Lung microvascular endothelial cell (primary cell): Measurements from ENCODE around the gene EPHA2. TPM values are rescaled to one million over a fixed set of nuclear protein-coding genes. Genes with fewer than 3 reads are reported as not detected.
A peak's percentile ranks its signal among the peaks of the same experiment; 100 is the strongest.
"Not testable (repeated sequence)": the region's sequence is repeated elsewhere in the genome, so short reads cannot be mapped to it uniquely, and the experiment has no call there.

Experiments
- DNase-seq, 2 donors: peaks; one replicate each; pipeline versions ENCODE4 v3.0.0 to v3.0.0-alpha.2; 2010; ENCODE audit warnings: low read depth in 2 of 2
- total RNA-seq: library from RNA; depleted of rRNA; stranded (reverse); fragments of >200 nt; gene quantifications from 2 replicates; pipeline ENCODE4 v1.2.1, GENCODE V29; 2014

The EPHA2 gene
- total RNA-seq = 68.6 and 122 TPM in 2 replicates

DNA sequence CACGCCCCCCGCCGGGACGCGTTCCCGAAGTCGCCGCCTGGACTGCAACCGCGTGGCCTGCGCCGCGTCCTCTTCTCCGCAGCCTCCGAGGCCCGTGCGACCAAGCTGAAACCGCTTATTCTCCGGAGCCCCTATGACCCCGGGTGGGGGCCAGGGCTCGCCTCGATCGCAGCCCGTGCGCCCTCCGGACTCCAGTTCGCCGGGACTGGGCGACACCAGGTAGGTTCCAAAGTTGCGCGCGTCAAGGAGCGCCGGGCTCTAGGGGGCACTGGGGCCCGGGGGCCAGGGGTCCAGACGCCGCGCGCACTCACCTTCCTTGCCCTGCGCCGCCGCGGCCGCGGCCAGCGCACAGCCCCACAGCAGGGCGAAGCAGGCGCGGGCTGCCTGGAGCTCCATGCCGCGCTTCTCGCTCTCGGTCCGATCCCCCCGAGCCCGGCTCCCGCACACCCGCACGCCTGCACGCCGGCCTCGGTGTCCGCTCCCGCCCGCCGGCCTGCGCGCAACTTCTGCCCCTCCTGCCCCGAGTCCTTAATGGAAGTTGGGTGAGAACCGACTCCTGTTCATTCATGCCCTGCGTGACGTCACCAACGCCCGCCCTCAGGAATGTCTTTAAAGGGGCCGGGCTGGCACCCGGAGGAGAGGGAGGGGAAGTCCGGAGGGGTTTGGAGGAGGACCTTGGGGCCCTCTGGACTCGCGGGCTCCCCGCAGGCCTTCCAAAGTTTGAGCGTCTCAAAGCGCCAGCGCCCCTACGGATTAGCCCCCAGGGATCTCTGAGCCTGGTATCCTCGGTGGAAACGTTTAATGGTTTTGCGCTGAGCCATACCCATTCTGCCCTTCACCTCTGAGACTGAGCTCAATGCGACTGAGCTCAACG lies at the start of gene EPHA2:
EPHA2 (minus strand) TSS at position 533 of the 874 bp plus-strand sequence; CDS start at position 396, 137 bp downstream.
- peak; percentile 85 to 88 for DNase-seq

DNA sequence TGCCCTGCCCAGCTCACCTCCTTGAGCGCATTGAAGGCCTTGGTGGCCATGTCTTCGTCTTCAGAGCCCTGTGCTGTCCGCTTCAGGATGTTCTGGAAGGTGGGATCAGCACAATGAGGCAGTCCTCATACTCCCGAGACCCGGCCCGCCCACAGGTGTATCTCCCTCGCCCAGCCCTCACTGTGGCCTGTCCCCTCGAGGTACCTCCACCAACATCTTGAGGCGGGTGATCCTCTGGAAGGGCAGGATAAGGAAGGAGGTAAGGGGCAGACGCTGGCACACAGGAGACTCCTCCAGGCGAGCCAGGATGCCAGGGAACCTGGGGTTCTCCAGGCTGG lies 49.4 kb upstream of the EPHA2 start:
- DNase-seq = no peak

DNA sequence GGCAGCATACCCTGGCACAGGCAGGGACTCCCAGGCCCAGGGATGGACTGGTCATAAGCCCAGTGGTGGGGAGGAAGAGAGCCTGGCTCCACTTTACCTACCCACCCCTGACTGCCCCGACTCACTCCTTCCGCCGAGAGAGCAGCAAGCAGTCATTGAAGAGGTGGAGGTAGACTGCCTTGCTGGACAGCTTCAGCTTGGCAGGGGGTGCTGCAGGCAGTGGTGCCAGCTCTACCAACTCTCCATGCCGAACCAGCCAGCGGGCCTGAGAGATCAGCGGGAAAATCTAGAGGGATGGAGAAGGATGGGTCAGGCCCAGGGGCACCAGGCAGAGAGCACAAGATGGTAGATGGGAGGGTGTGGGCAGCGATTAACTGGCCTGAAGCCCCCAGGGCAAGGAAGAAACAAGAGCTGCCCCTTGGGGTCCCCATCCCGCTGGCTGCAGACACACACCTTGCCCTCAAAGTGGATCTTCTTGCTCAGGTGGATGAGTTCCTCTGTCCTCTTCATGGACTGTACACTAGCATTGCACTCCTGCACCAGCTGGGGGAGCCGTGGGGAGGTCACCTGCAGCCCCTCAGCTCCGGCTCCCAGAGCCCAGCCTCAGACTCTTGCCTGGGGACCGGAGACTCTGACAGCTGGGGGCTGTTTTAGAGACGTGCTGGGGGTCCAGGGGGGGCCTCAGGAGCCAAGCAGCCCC lies 48.9 kb upstream of the EPHA2 start:
- DNase-seq = peak; percentile 44 to 64

DNA sequence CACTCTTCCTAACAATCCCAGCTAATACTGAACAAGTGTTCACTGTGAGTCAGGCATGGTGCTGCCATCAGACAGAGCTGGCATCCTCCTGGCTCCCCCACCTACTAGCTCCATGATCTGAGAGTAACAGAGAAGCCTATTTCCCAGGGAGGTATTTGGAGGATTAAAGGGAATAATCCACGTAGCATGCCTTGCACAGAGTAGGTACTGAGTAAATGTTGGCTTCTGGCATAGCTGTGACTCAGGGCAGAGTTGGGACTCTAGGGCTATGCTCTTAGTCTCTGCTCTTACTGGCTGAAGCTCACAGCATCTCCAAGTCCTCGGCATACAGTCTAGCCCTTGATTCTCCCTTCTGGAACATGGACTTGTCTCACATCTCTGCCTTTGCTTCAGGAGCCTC lies 48.3 kb upstream of the EPHA2 start:
- DNase-seq = no peak

DNA sequence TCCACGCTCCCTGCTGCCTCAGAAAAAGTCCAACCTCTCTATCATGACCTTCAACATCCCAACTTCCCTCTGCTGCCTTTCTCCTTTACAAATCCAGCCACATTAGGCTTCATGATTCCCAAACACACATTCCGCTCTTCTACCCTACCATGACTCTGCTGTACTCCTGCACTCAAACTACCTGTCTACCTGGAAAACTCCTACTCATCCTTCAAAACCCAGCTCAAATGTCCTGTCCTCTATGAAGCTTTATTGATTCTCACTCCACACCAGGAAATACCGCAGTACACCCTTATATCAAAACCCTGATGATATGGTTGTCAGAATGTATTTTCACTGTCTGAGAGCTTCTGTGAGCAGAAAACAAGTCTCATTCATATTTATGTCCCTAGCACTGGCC lies 47.7 kb upstream of the EPHA2 start:
- DNase-seq = no peak

DNA sequence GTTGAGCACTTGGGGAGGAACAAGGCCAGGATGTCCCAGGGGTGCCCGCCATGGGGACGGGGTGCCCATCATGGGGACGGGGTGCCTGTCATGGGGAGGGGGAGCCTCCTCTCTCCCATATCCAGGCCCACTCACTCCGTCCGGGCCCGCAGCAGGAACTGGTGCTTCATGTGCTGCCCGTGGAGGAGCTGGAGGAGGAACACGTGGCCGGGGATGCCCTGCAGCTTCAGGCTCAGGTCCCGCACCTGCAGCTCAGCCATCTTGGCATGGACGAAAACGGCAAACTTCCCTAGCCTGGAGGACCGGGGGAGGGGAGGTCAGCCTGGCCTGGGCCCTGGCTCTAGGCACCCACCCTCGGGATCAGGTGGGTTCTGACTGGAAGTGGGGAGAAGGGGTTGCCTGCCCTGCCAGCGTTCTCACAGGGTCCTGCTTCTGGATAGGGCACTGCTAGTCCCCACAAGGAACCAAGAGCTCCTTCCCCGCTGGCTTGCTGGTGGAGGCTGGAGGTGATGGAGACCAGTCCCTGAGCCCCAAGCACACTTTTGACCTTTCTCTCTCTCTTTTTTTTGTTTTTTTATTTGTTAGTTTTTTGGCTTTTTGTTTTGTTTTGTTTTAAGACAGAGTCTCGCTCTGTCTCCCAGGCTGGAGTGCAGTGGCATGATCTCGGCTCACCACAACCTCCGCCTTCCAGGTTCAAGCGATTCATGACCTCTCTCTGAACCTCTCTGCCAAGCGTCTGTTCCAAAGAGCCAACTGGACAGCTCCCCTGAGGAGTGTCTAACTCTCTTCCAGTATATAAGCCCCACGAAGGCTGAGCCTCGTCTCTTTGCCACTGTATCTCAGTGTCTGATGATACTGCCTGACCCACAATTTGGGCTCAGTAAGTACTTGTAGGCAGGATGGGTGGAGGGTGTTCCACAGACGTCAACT lies 46.7 kb upstream of the EPHA2 start:
- DNase-seq = no peak

DNA sequence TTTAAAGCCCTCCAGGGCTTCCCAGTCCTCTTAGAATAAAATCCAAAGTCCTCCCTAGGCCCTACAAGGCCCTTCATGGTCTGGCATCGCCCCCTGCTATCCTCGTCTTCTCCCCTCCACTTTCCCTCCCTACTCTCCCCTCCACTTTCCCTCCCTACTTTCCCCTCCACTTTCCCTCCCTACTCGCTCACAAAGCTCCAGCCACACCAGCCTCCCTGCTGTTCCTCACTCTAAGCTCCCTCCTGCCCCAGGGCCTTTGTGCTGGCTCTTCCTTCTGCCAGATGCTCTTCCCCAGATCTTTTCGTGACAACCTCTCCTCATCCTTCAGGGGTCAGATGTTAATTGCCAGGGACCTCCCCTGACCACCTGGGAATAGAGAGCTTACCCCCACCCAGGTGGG lies 43.8 kb upstream of the EPHA2 start:
- DNase-seq = no peak

DNA sequence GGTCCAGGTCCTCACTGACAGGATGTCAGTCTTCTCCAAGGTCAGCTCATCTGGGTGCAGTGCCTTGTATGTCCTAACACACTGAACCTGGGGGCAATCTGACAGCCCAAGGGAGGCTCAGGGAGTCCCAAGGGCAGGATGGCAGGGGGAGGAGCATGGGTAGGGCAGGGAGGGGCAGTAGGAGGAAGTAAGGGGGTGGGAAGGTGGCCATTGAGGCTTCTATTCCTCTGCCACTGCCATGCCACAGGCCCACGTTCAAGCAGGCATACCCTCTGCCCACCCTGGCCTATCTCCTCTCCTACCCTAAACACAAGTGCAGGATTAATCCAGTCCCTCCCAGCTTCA lies 43.3 kb upstream of the EPHA2 start:
- DNase-seq = no peak

DNA sequence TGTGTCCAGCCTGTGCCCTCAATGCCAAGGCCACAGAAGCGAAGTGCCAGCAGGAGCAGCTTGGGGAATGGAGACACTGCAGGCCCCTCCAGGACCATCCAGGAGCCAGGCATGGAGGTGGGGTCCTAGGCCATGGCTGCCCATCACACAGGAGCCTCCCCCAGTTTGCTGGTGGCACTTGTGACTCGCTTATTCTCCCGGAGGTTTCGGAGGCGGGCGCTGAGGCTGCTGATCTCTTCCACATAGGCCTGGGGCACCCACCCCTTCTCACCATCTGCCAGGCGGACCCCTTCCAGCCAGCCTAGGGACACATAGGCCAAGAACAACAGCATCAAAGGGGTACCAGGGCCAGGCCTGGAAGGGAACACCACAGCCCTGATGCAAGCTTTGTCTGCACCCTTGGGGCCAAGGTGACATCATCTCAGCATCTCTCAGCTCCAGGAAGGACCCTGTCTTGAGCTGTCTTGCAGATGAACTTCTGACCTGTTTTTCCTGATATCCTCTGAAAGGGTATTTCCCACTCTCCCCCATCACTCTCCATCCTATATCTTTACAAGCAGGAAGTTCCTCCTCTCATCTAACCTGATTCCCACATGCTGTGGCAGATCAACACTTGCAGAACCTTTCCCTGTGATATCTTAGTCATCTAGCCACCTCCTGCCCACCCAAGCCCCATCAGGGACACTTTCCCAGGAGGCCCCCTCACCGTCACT lies 42.7 kb upstream of the EPHA2 start:
- DNase-seq = no peak

DNA sequence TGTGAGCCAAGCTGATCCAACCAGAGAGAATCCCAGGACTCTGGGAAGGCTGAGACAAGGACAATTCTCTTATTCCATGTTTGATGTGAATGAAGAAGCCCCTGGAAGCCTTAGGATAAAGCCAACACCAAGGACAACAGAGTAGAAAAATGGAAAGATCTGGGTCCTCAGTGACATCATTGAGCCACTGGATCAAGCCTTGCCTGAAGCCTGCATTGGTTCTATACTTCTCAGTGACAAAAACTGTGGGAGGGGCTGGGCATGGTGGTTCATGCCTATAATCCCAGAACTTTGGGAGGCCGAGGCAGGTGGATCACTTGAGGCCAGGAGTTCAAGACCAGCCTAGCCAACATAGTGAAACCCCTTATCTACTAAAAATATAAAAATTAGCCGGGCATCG lies 41.0 kb upstream of the EPHA2 start:
- DNase-seq = no peak

DNA sequence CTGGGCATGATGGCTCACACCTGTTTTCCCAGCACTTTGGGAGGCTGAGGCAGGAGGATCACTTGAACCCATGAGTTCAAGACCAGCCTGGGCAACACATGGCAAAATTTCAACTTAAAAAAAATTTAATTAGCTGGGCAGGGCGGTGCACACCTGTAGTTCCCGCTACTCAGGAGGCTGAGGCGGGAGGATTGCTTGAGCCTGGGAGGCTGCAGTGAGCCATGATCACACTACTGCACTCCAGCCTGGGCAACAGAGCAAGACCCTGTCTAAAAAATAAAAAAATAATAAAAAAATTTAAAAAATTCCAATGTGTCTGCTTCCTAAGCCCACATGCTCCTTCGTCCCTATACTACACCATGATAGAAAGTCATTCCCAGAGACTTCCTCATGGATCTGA lies 40.3 kb upstream of the EPHA2 start:
- DNase-seq = not testable (repeated sequence)

DNA sequence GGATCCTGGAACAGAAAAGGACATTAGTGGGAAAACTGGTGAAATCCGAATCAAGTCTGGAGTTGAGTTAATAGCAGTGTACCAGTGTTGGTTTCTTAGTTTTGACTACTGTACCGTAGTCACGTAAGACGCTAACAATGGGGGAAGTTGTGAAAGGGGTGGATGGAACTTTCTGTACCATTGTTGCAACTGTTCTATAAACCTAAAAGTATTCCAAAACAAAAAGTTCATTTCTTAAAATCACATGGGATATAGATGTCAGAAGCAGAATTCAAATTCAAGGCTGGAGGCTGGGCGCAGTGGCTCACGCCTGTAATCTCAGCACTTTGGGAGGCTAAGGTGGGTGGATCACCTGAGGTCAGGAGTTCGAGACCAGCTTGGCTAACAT lies 39.6 kb upstream of the EPHA2 start:
- no peak for DNase-seq

DNA sequence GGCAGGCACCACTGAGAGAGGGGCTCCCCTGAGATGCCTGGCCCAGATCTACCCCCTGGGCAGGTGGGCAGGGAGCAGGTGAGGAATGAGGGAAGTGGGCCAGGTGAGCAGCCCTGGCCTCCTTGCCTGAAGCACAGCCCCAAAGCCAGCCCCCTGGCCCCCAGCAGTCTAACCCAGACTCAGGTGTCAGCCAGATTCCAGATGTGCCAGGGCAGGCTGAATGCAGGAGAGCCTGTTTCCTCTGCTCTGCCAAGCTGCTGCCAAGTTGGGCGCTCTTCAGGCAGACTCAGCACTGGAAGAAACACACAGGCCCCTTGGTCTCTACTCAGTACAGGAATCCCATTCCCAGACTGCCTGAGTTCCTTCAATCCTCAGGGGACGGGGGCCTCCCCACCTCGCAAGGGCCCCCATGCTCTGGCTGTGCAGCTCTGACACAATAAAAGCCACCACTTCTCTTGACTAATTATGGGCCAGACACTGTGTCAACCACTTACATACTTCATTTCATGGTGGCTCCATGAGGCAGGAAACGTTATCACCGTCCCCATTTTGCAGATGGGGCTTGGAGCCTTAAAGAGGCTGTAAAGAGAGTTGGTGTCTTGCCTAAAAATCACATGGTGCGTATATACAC lies 36.2 kb upstream of the EPHA2 start:
- no peak for DNase-seq

DNA sequence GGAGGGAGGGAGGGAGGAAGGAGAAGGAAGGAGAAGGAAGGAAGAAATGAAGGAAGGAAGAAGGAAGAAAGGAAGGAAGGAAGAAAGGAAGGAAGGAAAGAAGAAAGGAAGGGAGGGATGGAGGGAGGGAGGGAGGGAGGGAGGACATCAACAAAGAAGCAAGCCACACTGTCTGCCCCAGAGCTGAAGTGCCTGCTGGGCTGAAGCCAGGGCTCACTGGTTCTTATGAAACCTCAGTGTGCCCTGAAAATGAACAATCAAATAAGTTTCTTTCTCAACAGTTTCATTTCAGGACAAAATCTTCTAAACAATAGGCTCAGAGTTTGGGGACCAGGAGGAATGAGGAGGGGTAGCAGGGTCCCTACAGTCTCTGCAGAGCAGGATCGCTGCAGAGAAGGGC lies 35.4 kb upstream of the EPHA2 start:
- no peak for DNase-seq

DNA sequence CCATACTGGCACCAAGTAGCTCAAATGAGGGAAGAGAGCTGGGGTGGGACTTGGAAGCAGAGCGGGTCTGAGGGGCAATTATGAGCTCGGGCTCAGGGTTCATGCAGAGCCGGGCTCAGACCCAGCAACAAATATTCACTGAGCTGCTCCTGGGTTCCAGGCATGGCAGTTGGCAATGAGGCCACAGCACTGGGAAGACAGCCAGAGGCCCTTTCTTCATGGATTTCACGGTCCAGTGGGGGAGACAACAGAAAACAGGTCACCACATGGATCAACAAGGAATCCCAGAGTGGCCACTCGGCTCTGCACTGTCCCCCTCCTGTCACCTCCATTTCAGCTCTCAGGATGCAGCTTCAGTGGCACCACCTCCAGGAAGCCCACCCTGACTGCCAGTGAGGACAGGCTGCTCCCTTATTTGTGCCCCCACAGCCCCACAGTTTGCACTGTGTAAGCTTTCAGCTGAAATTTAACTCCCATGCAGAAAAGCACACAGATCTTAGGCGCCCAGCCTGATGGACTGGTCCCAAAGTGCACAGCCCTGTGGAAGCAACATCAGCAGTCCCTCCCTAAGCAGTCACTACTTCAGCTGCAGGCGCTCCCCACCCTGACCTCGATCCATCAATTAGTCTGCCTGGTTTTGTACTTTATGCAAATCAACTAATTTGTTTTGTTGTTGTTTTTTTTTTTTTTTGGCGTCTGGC lies 34.2 kb upstream of the EPHA2 start:
- DNase-seq = no peak

DNA sequence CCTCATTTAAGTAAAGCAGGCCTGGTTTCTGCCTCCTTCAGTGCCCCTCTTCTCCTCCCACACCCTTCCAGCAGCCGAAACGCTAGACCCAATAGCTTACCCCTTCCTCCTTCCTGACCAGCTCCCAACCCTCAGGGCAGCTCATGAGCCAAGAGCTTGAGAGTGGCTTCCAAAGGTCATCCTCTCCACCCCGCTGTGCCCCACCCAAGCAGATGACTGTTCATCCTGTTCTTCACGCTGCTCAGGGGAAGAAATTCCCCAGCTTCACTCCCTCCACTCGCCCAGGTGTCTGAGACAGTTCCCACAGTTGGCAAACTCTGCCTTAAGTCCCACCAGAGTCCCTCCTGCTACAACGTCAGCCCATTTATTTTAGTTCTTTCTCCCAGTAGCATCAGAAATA lies 33.1 kb upstream of the EPHA2 start:
- peak in 1 of 2 donors; percentile 46 for DNase-seq

DNA sequence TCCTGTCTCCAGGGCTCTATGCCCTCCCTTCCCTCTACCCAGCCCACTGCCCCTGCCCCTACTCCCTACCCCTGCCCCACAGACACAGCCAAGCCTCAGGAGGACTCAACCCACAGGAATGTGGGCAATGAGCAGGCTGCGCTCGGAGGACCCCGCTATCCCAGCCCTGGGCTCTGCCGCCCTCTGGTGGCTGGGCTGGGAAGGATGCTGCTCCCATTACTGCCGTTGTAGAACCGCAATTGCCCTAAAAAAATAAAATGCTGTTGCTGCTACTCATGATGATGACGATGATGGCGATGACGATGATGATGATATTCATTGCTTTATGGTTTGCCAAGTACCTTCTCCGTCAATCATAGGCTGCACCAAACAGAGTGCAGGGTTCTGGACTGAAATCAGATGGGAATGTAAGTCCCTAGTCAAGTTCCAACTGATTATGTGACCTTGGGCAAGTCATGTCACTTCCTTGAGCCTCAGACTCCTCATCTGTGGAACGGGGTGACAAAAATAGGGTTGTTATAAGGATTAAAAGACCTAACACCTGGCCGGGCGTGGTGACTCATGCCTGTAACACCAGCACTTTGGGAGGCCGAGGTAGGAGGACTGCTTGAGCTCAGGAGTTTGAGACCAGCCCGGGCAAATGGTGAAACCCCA lies 32.0 kb upstream of the EPHA2 start:
- DNase-seq = peak; percentile 80 to 84

DNA sequence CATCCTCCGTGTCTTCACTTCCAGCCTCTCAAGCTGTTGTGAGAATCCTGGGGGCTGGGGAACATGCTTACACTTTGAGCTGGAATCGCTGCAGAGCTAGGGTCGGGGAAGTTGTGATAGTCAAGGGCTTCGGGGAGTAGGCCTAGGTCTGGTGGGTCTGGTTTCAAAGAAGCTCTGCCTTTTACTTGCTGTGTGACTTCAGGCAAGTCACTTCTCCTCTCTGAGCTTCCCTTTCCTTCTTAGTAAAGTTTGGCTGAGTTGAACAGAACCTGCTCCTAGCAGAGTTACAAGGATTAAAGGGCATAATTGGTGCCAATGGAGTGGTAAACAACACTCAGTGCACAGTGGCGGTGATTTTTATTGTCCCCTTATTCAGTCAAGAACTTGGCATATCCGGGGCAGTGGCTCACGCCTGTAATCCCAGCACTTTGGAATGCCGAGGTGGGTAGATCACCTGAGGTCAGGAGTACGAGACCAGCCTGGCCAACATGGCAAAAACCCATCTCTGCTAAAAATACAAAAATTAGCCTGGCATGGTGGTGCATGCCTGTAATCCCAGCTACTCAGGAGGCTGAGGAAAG lies 30.9 kb upstream of the EPHA2 start:
- DNase-seq = no peak

DNA sequence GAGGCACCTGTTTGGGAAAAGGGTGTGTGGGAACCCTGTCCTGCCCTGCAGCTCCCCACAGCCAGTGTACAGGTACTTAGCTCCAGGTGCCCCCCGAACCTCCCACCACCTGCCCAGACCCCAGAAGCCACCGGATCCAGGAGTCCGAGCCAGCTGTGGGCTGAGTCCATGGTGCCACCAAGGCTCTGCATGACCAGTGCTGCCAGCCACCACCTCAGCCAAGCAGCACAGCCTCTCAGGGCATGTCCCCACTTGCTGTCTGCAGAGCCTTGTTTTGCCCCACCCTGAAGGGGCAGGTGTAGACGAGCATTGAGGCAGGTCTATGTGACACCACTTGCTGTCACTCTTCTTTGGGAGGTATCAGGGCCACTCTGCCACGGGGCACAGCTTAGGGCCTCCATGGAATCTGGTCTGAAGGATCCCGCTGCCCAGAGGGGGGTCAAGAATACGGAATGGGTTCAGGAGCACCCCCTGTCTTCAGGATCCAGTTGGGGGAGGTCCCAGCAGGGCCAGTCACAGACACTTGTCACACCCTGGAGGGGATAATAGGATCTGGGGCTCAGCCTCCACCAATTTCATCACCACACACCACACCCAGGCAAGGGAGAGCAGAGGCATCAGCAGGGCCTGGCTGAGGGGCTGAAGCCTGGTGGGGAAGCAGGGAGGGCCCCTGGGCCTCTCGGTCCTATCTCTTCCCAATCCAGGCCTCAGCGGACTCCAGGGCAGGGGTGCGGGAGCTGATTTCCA lies 28.9 kb upstream of the EPHA2 start:
- no peak for DNase-seq
